Measurements from ENCODE around the gene AGXT. TPM values are rescaled to one million over a fixed set of nuclear protein-coding genes. Genes with fewer than 3 reads are reported as not detected.

The AGXT gene
- total and polyA plus RNA-seq, 2 of the 8 experiments (the other 6 are each of a cell fraction or from before 2014, with no cell fraction given) = 0.03 TPM; not detected in 1

DNA sequence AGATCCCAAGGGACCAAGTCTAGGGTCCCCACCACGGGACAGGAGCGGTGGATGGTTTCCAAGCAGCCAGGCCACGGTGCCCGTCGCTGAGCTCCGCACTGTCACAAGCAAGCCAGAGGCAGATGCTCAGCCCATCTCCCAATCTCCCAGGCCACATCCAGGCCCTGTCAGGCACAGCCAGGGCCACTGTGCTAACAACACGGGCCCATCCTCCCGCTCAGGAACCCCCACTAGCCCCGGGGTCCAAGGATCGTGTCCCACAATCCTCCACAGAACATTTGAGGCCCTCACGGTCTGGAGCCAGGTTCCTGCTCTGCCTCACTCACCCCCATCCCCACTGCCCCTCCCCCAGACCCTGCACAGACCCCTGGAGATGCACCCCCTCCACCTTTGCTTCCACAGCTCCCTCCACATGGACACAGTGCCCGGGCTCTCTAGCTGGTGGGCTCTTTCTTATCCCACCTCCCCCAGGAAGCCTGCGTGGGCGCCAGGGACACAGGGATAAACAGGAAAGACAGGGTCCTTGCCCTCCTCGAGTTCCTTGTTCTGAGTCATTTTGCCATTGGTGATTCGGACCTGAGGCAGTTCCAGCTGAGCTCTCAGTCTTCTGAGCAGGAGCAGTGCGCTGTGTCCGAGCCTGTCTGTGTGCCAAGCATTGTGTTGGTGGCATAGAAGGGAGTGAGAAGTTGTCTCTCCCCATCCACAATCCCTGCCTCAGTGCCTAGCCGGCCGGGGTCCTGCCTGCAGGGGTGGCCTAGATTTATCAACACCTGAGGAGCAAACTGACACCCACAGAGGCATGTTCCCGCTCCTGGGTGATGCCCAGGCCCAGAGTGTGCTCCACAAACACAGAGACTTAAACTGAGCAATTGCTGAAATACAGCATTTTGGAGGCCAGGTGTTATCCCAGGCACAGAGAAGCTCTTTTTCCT, 44.5 kb downstream of the AGXT start:
- peaks cover 4% of the 10 kb centered on the region; the same call in 1 of the 2 replicates for H3K23me2 ChIP-seq (ENCODE audit: low read depth, low read length)
- no peak overlapping the region for H2BK120ac ChIP-seq (replicated peaks; ENCODE audit: low read depth, low read length)
- peaks cover 2 to 4% of the 10 kb centered on the region in 2 experiments for H4K20me1 ChIP-seq (replicated peaks in 1 of 2; ENCODE audit: control insufficient read depth in 1 of 2, insufficient read depth in 2 of 2, low read length in 2 of 2)
- H4K8ac ChIP-seq (ENCODE audit: extremely low read depth, insufficient read depth, low read length) = peak overlapping the region; percentile 5; the same call in 1 of the 2 replicates
- FAIRE-seq (no peak), DNase-seq (ENCODE audit: low read depth in 1 of 2, low spot score in 2 of 2) (no peak)
- no peak overlapping the region; a peak in 1 of 7 replicates for H3K9ac ChIP-seq (replicated peaks in 1 of 4; ENCODE audit: extremely low read depth in 1 of 4, low read depth in 3 of 4, low read length in 3 of 4)
- H3K4ac ChIP-seq (replicated peaks; ENCODE audit: insufficient read length, low read depth, low read length) = peak overlapping the region; percentile 53
- peaks cover 1 to 9% (median 9%) of the 10 kb centered on the region in 4 experiments; a peak in 6 of 7 replicates for H3K27me3 ChIP-seq (replicated peaks in 1 of 4; ENCODE audit: control insufficient read depth in 3 of 4, extremely low read depth in 1 of 4, insufficient read depth in 3 of 4, low read length in 3 of 4)
- no peaks in the 10 kb centered on the region for H3K79me1 ChIP-seq (ENCODE audit: low read depth, low read length)
- H3K4me1 ChIP-seq (replicated peaks in 1 of 4; ENCODE audit: control insufficient read depth in 3 of 4, insufficient read depth in 4 of 4, low read length in 3 of 4) = peaks cover 0 to 6% (median 3%) of the 10 kb centered on the region in 4 experiments; a peak in 4 of 7 replicates
- no peak overlapping the region for H3K27ac ChIP-seq (ENCODE audit: low read depth, low read length)
- no peak overlapping the region for H4K5ac ChIP-seq (ENCODE audit: insufficient read length, low read depth, low read length)
- ChIA-PET POLR2A (ENCODE audit: partially characterized antibody) (no interaction called here), CTCF (ENCODE audit: partially characterized antibody) (interaction anchor here (0.8 to 4.4 kb wide), 20 partner anchors 8 to 154 kb away, joined by 3 to 26 read pairs (median 5); partner anchors contain the start of gene MAB21L4)
- H3K79me2 ChIP-seq (ENCODE audit: control insufficient read depth in 1 of 2, insufficient read depth in 2 of 2, low read length in 2 of 2) = no peaks in the 10 kb centered on the region
- no peak overlapping the region for H3K4me3 ChIP-seq (ENCODE audit: extremely low read depth in 1 of 4, insufficient read depth in 2 of 4, low read depth in 3 of 4, low read length in 4 of 4)
- TF ChIP-seq RAD21 (IDR thresholded peaks at IDR 0.05 in 1 of 2, conservative IDR thresholded peaks at IDR 0.05 in 1 of 2; ENCODE audit: low read depth in 2 of 2, low read length in 2 of 2) (no peak), CREB1 (IDR thresholded peaks at IDR 0.05) (no peak), BCL11A (IDR thresholded peaks at IDR 0.05; ENCODE audit: low read depth in 2 of 2, low read length in 2 of 2) (no peak), CHD2 (IDR thresholded peaks at IDR 0.05; ENCODE audit: low read length) (no peak), SAP30 (IDR thresholded peaks at IDR 0.05; ENCODE audit: insufficient read depth, insufficient replicate concordance, low read length) (no peak), POLR2A (IDR thresholded peaks at IDR 0.05; ENCODE audit: control extremely low read depth in 1 of 2, low read depth in 2 of 2, low read length in 2 of 2) (no peak)
- no peak overlapping the region for H4K91ac ChIP-seq (replicated peaks; ENCODE audit: insufficient read length, low read length)
- no peak overlapping the region for H2AFZ ChIP-seq (ENCODE audit: low read length)
- 92% methylated on average over 19 of the region's 21 CpGs; no CpG with 5 or more reads in 1 of the 2 experiments for WGBS, 2 experiments (ENCODE audit: extremely low coverage in 1 of 2, insufficient coverage in 1 of 2, insufficient read length in 1 of 2, insufficient replicate concordance in 2 of 2, low coverage in 1 of 2, low lambda C conversion rate in 2 of 2, missing lambda C conversion rate in 1 of 2)
- no peak overlapping the region for H3K18ac ChIP-seq (ENCODE audit: extremely low read depth, low read length)
- 0 out of 2 replicates have a peak overlapping the region, but pooled peaks have one; percentile 72 for H2BK15ac ChIP-seq (ENCODE audit: low read length)
- H2BK5ac ChIP-seq (ENCODE audit: low read depth, low read length) = no peak overlapping the region
- no peak overlapping the region for H3K4me2 ChIP-seq (ENCODE audit: insufficient read depth in 1 of 2, low read depth in 2 of 2, low read length in 2 of 2)
- H2AK5ac ChIP-seq (ENCODE audit: low read depth, low read length) = peak overlapping the region; percentile 90; the same call in 1 of the 2 replicates
- H3K23ac ChIP-seq (ENCODE audit: insufficient read length) = no peak overlapping the region
- H3K56ac ChIP-seq (replicated peaks; ENCODE audit: insufficient read length, low read depth, low read length) = no peak overlapping the region
- no peak overlapping the region for H3K14ac ChIP-seq (ENCODE audit: insufficient read length)
- H2BK12ac ChIP-seq (ENCODE audit: low read depth, low read length) = no peak overlapping the region
- H3K36me3 ChIP-seq (ENCODE audit: control insufficient read depth in 2 of 4, insufficient read depth in 4 of 4, low read length in 3 of 4) = no peaks in the 10 kb centered on the region
- no peaks in the 10 kb centered on the region for H3K9me3 ChIP-seq (ENCODE audit: insufficient read depth in 2 of 2, low read depth in 1 of 2, low read length in 1 of 2)
- H2BK20ac ChIP-seq (ENCODE audit: low read length) = no peak overlapping the region

Data from H1 (cell line).